ENCODE measurements around the gene IP6K3.

The IP6K3 gene

GRCh38 chr6:33758815-33759216 lies 12.1 kb upstream of the IP6K3 start:
- DNase-seq: no peak

DNA sequence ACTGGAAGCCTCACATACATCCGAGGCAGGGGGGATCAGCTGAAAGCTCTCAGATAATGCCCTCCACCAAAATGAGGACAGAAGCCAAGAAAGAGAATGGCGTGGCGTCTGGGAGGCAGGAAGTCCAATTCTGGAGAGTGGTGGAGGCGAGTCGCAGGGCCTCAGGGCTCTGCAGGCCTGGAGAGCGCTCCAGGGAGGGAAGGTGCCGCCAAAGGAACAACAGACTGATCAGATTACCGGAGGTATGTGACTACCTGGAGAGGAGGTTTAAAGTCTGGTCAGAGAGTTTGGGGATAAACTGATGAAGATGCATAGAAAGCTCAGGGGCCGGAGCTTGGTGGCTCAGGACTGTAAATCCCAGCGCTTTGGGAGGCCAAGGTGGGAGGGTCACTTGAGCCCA lies 11.2 kb upstream of the IP6K3 start:
- no peak for DNase-seq

DNA sequence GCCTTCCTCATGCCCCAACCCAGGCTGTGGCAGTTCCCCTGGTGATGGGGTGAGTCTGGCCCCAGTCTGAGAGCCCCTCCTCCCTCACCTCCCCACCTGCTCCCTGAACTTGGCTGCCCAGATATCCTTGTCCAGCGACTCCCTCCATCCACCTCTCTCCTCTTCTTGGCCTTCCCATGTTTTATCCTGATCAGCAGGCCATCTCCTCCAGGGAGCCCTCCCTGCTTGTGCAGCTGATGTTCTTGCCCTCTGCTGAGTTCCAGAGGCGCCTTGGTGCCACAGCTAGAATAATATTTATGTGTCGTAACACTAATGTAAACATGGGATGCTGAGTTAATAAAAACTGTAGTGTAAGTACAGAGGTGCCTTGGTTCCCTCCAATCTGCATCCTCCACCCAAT lies 10.4 kb upstream of the IP6K3 start:
- DNase-seq: no peak

DNA sequence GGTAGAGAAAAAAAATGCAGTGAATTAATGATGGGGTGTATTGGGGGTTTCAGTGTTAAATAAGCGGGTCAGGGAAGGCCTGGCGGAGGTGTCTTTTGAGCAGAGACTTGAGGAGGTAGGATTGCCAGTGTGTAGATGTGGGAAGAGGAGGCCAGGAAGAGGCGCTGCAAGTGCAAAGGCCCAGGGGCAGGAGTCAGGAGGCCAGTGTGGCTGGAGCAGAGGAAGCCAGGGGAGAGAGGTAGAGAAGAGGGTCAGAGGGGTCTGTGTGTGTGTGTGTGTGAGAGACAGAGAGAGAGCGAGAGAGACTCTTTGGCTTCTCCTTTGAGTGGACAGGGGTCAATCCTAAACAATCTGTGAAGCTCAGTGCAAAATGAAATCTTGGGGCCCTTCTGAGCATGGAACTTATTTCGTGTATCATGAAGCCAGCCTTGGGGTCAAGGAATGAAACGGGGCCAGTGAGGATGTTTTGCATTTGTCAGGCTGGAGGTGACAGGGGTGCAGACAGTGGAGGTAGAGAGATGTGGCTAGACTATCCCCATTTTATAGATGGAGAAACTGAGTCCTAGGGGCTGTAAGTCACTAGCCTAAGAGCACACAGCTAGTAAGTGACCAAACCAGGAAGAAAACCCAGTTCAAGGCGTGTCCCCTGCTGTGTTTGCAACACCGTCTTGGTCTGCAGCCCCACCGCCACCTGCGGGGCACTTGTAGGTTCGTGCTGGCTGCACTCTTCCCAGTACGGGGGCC lies 9.7 kb upstream of the IP6K3 start:
- no peak for DNase-seq

- no peak for DNase-seq
Observed at GRCh38 chr6:33755070-33755869, 8.6 kb upstream of the IP6K3 start.

- no peak for DNase-seq
Observed at GRCh38 chr6:33754222-33754621, 7.5 kb upstream of the IP6K3 start.

DNA sequence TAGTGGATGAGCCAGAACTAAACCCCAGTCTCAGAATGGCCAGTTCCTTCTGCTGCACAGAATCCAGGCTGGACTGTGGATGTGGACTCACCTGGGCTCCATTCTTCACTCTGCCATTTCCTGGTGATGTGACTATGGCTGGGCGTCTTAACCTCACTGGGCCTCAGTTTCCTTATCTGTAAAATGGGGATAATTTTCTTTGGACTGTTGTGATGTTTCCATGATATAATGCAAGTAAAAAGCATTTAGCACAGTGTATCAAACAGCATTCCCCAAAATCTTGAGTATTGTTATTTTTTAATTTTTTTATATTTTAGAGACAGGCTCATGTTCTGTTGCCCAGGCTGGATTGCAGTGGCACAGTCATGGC lies 5.9 kb upstream of the IP6K3 start:
- DNase-seq: no peak

GRCh38 chr6:33751771-33752645 lies 5.3 kb upstream of the IP6K3 start:
- DNase-seq: no peak

DNA sequence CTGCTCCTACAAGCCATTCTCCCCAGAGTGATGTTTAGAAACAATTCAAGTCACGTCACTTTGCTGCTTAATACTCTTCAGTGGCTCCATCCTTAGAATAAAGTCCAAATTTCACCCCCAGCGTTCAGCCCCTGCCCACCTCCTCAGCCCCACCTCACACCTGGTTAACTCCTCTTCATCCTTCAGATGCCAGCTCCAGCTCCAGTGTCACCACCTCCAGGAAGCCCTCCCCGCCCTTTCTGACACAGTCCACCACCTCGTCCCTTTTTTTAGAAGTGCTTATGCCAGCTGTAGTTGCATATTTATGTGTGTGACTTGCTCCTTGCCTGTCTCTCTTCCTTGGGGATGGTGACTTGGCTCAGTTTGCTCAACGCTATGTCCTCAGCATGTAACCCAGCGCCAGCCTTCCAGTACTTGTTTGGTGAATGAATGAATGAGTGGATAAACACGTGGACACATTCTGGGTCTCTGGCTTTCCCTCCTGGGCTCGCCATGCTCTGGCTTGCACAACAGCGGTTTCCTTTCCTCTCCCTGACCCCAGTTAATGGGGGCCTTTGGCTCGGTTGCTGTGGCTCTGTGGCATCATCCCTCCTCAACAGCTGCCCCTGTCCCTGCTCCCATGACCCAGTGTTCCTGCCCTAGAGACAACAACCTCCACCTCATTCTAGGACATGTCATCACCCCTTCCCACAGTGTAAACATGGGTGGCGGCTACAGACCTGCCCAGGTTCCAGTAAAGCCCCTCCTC lies 3.7 kb upstream of the IP6K3 start:
- no peak for DNase-seq

GRCh38 chr6:33749401-33749800 lies 2.7 kb upstream of the IP6K3 start:
- no peak for DNase-seq

- DNase-seq: no peak
Observed at GRCh38 chr6:33748841-33749240, 2.1 kb upstream of the IP6K3 start.

GRCh38 chr6:33747823-33748222 lies 1.1 kb upstream of the IP6K3 start:
- no peak for DNase-seq

GRCh38 chr6:33746036-33746600 lies 587 bp downstream of the IP6K3 start:
- peak in 1 of 3 donors; percentile 15 for DNase-seq

DNA sequence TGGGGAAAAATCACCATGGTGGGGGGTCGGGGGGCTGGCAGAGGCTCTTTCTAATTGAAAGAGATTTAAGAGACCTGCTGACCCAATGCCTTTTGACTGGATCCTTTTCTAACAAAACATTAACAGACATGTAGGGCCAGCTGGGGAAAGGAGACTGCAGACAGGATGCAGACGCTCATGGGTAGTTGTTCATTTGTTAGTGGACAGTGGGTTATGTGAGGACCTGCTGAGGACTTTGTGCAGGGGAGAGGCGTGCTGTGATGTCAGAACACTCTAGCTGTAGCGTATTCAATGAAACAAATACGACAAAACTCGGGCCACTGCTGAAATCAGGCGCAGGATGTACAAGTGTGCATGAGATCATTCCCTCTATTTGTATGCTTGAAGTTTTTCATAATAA lies 1.2 kb downstream of the IP6K3 start:
- no peak for DNase-seq

DNA sequence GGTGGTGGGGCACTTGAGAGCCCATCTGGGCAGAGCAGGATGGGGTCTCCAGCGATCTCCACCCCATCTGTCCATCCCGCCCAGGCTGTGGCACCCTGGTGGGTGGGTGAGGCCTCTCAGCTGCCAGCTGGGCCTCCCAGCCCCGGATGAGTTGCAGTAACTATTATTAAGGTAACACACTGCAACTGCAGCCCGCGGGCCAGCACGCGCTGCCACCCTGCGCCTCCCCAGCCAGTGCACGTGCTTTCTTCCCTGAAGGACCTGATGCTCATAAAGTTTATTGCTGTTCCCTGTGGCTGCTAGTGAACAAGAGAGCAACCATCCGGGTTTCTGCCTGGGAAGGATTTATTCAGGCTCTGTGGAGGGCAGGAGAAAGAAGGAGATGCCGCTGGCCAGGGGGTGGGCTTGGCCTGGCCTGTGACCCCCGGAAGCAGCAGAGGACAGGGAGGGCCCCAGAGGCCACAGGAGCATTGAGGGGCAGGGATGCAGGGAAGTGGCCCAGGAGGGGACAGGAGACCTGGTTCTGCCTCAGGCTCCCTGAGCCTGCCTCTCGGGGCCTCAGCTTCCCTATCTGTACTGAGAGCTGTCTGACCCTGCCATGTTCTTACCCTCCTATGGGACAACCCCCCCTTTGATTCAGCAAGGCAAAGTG lies 1.7 kb downstream of the IP6K3 start:
- DNase-seq: no peak

DNA sequence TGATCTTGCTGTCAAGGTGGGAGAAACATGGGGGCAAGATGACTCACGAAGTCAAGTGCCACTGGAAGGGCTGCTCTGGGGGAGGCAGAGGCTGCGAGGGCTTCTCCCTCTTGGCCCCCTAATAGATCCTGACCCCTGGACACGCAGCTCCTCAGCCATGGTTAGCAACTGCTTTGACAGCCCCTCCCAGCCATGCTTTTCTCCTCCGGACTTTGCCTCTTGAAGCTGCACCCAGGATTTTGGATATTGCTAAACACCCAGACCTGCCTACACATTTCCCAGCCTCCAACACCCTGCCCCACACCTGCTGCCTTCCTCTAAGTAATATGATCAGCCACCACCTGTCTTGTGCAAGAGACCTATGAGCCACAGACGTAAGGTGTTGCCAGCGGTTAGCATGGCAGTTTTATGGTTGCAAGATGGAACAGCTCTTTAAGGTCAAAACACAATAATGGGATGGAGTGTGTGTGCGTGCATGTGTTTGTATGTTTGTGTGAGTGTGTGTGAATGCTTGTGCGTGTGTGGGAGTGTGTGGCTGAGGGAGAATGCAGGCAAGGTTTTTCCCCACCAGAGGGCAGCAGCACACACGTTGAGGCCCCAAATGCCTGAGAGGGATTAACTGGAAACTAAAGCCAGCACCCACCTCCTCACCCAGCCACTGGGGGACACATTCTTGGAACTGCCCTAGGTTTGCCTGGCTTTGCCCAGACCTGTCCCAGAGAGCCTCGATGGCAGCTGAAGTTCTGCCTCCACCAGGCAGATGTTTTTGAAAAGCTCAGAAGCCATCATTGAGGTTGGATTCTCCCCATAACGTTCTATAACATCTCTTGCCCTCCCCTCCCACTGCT lies 2.5 kb downstream of the IP6K3 start:
- DNase-seq: peak; percentile 72 to 85 (median 84)

GRCh38 chr6:33742837-33743236 lies 3.9 kb downstream of the IP6K3 start:
- no peak for DNase-seq

DNA sequence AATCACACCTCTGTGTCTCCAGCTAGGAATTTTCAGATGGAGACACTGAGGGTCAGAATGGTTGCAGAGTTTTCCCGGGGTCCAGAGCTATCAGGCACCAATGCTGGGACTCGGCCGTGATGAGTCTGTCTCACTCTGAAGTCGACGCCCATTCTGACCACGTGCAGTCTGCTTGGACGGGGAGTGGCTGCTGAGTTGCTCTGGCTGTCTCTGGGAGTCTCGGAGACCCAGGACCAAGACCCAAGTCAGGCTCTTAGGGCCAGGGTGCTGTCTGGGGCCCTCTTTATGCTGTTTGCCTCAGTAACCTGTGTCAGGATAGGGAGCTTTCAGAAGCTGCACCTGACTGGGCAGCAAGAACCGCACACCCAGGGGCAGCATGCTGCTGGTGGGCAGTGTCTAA lies 4.6 kb downstream of the IP6K3 start:
- DNase-seq: no peak

GRCh38 chr6:33740794-33741193 lies 5.9 kb downstream of the IP6K3 start:
- no peak for DNase-seq

- DNase-seq: peak in 2 of 3 donors; percentile 15 to 40
Observed at GRCh38 chr6:33740204-33740608, 6.5 kb downstream of the IP6K3 start.

- DNase-seq: peak; percentile 46 to 76 (median 68)
Observed at GRCh38 chr6:33739571-33739970, 7.1 kb downstream of the IP6K3 start.

All from suppressor macrophage treated with lipopolysaccharide for 1 hour (primary cell).